ENCODE measurements around the gene TRIM6.
"Not testable (repeated sequence)": the region's sequence is repeated elsewhere in the genome, so short reads cannot be mapped to it uniquely, and the experiment has no call there.

TRIM6 gene

GRCh38 chr11:5596607-5597201 lies at the start of gene TRIM6:
Gene TRIM6, plus strand, starts transcription at chr11:5596637. Its CDS starts 261 bp downstream, at chr11:5596898.
- peak in 1 of 2 experiments; percentile 19 for DNase-seq

- no peak for DNase-seq
Measured at GRCh38 chr11:5547982-5548381, 48.5 kb upstream of the TRIM6 start.

GRCh38 chr11:5548440-5548839 lies 48.0 kb upstream of the TRIM6 start, which contains the start of gene OR52H1:
Gene OR52H1, minus strand, starts transcription at chr11:5548540. Its CDS starts 3,035 bp downstream, at chr11:5545505.
- no peak for DNase-seq

- DNase-seq = no peak
Measured at GRCh38 chr11:5550440-5551095, 45.9 kb upstream of the TRIM6 start.

GRCh38 chr11:5553343-5553742 lies 43.1 kb upstream of the TRIM6 start:
- DNase-seq = peak; percentile 30 to 38

- DNase-seq = no peak
Measured at GRCh38 chr11:5556596-5557188, 39.7 kb upstream of the TRIM6 start.

- no peak for DNase-seq
Measured at GRCh38 chr11:5557751-5558150, 38.7 kb upstream of the TRIM6 start.

GRCh38 chr11:5564259-5565019 lies 32.0 kb upstream of the TRIM6 start:
- DNase-seq = peak; percentile 26 to 35

GRCh38 chr11:5574654-5575053 lies 21.8 kb upstream of the TRIM6 start:
- no peak for DNase-seq

GRCh38 chr11:5575152-5575551 lies 21.3 kb upstream of the TRIM6 start:
- no peak for DNase-seq

- no peak for DNase-seq
Measured at GRCh38 chr11:5577101-5577500, 19.3 kb upstream of the TRIM6 start.

- DNase-seq = no peak
Measured at GRCh38 chr11:5580577-5580976, 15.9 kb upstream of the TRIM6 start, which contains the start of gene OR52B6. Gene OR52B6, plus strand, starts transcription at chr11:5580877. Its CDS starts 0 bp downstream, at chr11:5580877.

- DNase-seq = no peak
Measured at GRCh38 chr11:5581014-5581413, 15.4 kb upstream of the TRIM6 start.

- DNase-seq = not testable (repeated sequence)
Measured at GRCh38 chr11:5584458-5584857, 12.0 kb upstream of the TRIM6 start.

- DNase-seq = not testable (repeated sequence)
Measured at GRCh38 chr11:5589906-5590305, 6.5 kb upstream of the TRIM6 start.

GRCh38 chr11:5591613-5592012 lies 4.8 kb upstream of the TRIM6 start:
- no peak for DNase-seq

- DNase-seq = no peak
Measured at GRCh38 chr11:5592615-5593014, 3.8 kb upstream of the TRIM6 start.

GRCh38 chr11:5593146-5593545 lies 3.3 kb upstream of the TRIM6 start:
- no peak for DNase-seq

GRCh38 chr11:5597953-5598352 lies 1.5 kb downstream of the TRIM6 start:
- DNase-seq = no peak

- DNase-seq = peak; percentile 92 to 93
Measured at GRCh38 chr11:5600374-5600851, 4.0 kb downstream of the TRIM6 start.

- not testable (repeated sequence) for DNase-seq
Measured at GRCh38 chr11:5602791-5603190, 6.4 kb downstream of the TRIM6 start.

GRCh38 chr11:5603326-5603725 lies 6.9 kb downstream of the TRIM6 start:
- DNase-seq = no peak

GRCh38 chr11:5604896-5605295 lies 8.5 kb downstream of the TRIM6 start:
- DNase-seq = no peak

All from Kasumi-1 (cell line).